NCI-H187 (cell line): ENCODE results near the gene C1orf116.
A peak's percentile ranks its signal among the peaks of the same experiment; 100 is the strongest.

Source experiments
- DNase-seq, 2 experiments: peaks; one replicate each; lab custom pipeline; 2025; lab: John Stamatoyannopoulos, UW

The C1orf116 gene

DNA sequence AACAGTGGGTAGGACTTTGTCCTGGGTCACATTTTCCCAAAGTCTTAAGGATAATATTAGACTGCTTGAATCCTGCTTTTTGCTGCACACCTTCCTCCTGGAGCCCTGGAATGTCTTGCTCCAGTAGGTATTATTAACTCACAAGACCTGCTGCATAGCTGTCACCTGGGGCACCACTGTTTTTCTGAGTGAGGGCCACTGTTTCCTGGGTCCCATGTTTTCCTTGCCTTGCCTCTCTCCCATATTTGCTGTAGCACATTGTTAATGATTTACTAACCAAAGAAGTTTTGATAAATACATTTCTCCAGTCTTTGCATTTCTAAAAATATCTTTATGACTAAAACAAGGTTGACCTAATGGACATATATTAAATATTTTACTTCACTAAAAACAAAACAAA, 39.8 kb downstream of the C1orf116 start:
- no peak for DNase-seq

DNA sequence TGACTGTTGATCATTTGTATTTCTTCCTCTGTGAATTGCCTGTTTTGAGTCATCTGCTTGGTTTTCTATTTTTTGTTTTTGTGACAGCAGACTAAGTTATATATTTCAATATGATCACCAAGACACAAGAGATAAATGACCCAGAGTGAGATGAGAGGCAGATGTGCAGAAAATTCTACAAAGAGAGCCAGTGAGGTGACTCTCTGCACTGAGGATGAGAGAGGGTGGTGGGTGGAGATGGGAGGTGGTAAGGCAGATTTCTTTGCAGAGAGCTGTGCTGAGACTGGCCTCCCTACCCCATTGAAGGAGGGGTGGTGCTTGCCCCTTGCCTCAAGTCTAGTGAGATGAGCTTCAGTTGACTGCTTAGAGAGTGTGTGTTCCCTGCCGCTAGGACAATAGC, 44.7 kb downstream of the C1orf116 start:
- DNase-seq = no peak

DNA sequence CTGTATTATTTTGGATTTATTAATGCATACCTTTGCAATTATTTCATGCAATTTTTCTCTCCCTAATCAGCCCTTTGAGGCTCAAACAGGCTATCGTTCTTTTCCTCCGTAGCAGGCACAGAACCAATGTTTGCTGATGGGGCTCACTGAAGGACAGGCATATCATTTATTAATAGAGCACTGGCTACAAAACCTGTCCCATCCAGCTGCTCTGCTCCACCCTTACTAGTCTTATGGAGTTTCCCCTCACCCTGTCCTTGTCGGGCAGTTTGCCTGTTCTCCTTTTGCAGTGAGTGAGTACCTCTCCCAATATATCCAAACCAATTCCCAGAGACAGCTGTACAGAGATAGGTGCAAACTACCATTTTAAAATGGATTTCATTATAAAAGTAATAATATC, 45.7 kb downstream of the C1orf116 start:
- no peak for DNase-seq

DNA sequence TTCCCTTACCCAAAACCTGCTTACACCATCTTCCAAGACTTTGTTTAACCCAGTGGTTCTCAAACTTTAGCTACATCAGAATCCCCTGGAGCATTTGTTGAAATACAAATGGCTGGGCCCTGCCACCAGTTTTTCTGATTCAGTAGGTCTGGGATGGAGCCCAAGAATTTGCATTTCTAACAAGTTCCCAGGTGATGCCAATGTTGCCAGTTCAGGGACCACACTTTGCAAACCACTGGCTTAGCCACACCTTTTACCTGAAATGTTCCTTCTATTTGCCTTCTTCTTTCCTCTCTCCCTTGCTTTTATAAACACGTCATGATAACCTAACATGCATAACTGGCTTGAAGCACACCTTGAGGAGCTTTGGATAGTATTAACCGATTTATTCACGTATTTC, 46.2 kb downstream of the C1orf116 start:
- no peak for DNase-seq

DNA sequence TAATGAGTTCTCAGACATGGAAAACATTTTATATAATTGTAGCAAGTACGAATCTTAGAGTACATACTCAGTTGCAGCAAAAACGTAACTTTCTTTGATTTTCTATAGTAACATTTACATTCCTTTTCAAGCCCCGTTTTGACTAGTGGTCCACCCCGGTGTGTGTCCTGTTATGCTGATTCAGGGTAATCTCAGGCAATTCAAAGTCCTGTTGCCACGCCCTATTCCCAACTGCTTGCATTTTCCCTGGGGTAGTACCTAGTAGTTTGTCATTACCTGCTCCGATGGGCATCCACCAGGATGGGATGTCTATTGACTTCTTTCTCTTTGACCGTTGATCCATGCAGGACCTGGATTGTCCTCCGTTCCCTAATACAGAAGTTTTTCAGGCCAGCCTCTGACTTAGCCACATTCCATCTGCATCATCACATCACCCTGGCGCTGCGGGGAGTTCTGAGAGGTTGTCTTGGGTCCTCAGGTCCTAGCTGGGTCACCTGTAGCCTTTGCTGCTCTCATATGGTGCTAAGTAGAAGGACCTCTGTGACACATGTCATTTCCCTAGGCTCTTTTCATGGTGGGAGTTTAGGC, 47.3 kb downstream of the C1orf116 start:
- DNase-seq = no peak

DNA sequence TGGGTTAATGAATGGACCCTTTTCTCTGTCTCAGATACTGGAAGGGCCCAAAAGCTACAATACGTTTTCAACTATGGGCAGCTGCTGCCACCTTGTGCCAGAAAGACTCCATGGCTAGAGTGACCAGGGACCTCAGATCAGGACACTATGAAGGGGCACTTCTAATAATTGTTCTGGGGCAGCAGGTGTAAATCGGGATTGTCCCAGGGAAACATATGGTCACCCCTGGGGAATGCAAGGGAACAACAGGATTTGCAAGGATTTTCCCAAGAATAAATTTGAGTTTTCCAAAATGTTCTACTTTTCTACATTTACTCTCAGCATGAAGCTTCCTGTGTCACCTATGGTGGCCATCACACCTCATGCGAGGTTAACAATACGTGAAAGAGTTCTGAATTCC, 50.3 kb downstream of the C1orf116 start:
- DNase-seq = peak in 1 of 2 experiments; percentile 28

DNA sequence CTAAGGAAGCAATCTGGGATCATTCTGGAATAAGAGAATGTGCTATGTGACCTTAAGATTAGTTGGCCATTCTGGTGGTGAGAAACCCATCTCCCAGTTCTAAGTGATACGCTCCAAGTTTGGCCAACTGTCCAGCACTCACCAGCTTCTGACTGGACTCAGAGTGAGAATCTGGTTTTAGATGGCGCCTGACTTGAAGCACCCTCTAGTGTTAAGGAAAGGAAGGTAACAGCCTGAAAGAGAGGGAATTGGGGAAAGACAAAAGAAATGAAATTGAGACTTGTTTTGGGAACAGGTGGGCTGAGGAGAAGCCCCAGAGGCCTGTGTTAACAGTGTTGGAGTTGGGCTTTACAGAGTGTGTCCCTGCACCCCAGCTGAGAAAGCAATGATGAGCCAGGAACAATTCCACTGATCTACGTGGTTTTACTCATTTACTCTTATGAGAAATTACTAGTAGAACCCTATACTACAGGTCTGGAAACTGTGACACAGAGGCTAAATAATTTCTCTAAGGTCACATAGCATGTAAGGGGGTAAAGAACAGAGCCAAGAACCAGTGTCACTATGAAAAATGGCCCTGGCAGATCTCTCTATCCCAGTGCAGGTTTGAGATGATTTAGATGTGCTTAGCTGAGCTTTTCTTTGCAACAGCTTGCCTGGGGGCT, 53.0 kb downstream of the C1orf116 start:
- DNase-seq = no peak

DNA sequence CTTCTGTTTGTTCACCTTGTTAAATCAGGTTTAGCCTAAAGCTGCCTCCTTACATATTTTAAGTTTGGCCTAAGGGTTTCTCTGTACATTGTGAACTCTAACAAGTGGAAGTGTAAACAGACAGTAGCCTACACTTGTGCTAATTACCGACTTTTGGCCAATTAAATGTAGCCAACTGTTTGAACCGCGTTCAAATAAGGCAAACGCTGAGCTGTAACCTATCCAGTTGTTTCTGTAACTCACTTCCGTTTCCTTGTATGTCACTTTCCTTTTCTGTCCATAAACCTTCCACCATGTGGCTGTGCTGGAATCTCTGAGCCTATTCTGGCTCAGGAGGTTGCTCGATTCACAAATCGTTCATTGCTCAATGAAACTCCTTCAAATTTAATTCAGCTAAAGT, 54.3 kb downstream of the C1orf116 start:
- no peak for DNase-seq

DNA sequence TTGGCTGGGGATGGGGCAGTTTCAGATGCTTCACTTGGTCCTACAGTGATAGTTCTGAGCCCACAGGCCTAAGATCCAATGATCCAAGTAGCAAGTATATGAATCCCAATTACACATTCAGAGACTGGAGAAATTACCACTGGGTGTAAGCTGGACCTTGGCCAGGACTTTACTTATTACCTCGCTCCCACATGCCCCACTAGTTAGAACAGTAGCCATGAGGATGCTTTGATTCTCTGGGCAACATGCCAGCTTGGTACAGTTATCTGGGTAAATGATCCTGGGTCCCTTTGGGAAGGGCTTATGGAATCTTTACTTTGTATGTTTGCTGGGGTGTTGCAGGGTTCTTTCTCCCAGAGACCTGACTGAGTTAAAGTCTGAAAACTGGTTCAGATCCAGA, 57.2 kb downstream of the C1orf116 start:
- no peak for DNase-seq

DNA sequence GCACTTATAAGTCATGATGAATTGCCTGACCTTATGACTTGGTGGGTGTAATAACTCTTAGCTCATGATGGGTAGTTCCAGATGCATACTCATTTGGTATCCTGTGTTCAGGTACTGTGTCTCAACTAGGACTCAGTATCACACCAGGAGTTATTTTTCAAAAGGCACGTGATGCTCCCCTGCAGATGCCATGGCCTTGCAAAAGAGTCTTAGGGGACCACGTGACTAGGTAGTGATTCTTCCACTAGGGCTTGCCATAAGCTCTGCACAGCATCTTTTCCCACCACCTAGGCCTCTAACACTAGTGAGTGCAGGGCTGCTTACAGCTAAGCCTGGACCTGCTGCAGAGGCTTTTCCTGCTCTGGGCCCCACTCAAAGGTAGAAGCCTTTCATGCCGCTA, 58.4 kb downstream of the C1orf116 start:
- DNase-seq = no peak

DNA sequence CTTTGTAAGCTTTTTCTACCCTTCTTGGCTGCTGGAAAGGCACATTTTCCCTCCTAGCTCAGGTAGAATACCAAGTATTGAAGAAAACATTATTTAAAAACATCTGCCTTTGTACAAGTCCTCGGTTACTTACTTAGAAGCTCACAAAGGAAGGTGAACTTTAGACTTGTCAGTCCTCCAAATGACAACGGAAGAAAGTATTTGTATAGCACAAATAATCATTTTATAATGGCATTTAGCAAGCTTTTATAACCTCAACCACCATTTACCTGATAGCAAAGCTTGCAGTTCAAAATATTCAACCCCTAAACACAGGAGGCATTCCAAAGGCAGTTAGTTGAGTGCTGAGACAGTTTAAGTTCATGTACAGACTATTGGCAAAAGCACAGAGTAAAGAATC, 59.8 kb downstream of the C1orf116 start:
- DNase-seq = no peak

DNA sequence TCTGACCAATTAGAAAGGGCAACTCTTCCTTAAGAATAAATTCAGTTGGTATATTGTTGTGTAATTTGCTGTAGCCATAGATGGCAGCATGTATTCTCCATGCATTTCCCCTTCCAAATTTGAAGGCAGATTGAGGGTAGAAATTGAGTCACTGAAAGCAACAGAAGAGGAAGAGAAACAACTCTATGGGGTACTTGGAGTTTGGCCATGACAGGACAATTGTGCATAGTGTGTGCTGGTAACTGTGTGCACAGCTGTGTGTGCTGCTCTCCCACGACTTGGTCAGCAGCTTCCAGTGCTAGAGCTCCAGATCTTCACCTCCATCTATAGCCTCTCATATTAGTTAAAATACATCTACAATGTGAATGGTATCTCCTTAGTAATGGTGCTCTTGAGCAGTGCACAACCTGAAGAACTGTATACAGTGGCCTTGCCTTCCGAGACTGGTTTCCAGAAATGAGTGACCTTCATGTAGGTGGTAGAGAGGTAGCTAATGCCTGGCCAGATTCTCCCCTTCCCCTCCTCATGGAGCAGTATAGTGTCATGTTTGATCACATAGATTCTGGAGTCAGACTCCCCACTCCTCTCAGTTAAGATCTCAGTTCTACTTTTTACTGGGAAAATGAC, 61.4 kb downstream of the C1orf116 start:
- no peak for DNase-seq

DNA sequence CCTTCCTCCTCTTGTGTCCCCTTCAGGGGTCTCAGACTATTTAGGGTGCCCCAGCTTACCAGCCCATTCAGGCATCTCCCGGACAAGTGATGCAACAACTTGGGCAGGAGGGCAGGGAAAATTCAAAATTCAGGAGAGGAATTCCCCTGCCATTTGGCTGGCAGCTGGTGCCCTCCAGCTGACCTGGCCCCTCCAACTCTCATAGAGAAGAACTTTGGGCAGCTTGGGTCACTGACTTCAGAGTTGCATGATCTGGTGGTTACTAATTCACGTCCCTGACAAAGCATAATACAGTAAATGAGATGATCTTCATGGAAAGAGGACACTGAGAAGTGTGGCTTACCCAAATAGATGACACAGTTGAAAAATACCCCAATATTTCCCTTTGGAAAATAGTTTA, 62.1 kb downstream of the C1orf116 start, which contains the start of gene FCAMR:
TSS of gene FCAMR (minus strand) at position 15 of the 400 bp plus-strand sequence. CDS start 335 bp downstream, outside the sequence.
- no peak for DNase-seq

DNA sequence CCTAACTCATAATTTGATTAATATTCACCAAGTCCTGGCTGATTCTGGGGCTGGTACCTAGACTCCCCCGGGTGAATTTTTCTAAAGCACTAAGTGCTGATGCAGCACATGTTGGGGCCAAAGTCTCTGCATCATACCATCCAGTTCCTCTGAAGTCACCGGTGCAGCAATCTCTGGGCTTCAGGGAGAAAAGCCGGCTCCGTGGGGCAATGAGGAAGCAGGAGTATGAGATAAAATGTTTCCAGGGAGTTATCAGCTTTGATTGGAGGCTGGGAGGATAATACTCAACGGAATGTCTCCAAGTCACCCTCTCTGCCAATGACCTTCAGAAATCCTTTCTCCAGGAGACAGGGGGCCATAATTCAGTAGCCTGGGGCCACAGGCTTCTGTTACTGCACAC, 63.5 kb downstream of the C1orf116 start:
- no peak for DNase-seq
